DOHH2 (cell line): ENCODE measurements around the gene PLCB3.
A peak's percentile ranks its signal among the peaks of the same experiment; 100 is the strongest.

ENCODE experiments used
- H3F3A ChIP-seq: fragments of 200-600 bp; sonication (generic), shearing (Covaris generic); 2 replicates; pipeline ENCODE4 v1.6.0; 2016; ENCODE audit warnings: antibody characterized with exemption, mild to moderate bottlenecking; ENCODE audit not compliant: control insufficient read depth, insufficient read depth
- H3K27ac ChIP-seq: fragments of 200-600 bp; sonication (generic); 2 replicates; pipeline ENCODE4 v1.5.1; 2014; ENCODE audit warnings: low read depth, mild to moderate bottlenecking, low read length, moderate library complexity
- H3K27me3 ChIP-seq: fragments of 200-600 bp; sonication (generic); 2 replicates; pipeline ENCODE4 v1.6.1; 2014; ENCODE audit warnings: mild to moderate bottlenecking, low read length, mixed read lengths; ENCODE audit not compliant: control insufficient read depth
- H3K36me3 ChIP-seq: fragments of 200-600 bp; sonication (generic); 2 replicates; pipeline ENCODE4 v1.6.1; 2014; ENCODE audit warnings: mild to moderate bottlenecking, low read length, moderate library complexity, mixed read lengths; ENCODE audit not compliant: control insufficient read depth
- H3K4me1 ChIP-seq: fragments of 200-600 bp; sonication (generic); 2 replicates; pipeline ENCODE4 v1.6.1; 2014; ENCODE audit warnings: mild to moderate bottlenecking, low read length, mixed read lengths; ENCODE audit not compliant: control insufficient read depth
- H3K4me2 ChIP-seq: fragments of 200-600 bp; sonication (generic); 2 replicates; pipeline ENCODE4 v1.6.0; 2014; ENCODE audit warnings: mild to moderate bottlenecking, low read length, moderate library complexity
- H3K4me3 ChIP-seq: fragments of 200-600 bp; sonication (generic); 2 replicates; pipeline ENCODE4 v1.5.1; 2014; ENCODE audit warnings: mild to moderate bottlenecking, low read length, mixed read lengths
- H3K79me2 ChIP-seq: fragments of 200-600 bp; sonication (generic); 2 replicates; pipeline ENCODE4 v1.6.1; 2014; ENCODE audit warnings: mild to moderate bottlenecking, low read length, mixed read lengths; ENCODE audit not compliant: control insufficient read depth
- H3K9me2 ChIP-seq: fragments of 200-600 bp; sonication (generic); replicated peaks from 2 replicates; pipeline ENCODE4 v1.6.1; 2014; ENCODE audit warnings: mild to moderate bottlenecking, low read length, mixed read lengths; ENCODE audit not compliant: control insufficient read depth
- H3K9me3 ChIP-seq: fragments of 200-600 bp; sonication (generic); 2 replicates; pipeline ENCODE4 v1.6.1; 2014; ENCODE audit warnings: antibody characterized with exemption, low read length, mixed read lengths; ENCODE audit not compliant: control insufficient read depth, insufficient read depth
- H4K20me1 ChIP-seq: fragments of 200-600 bp; sonication (generic); 2 replicates; pipeline ENCODE4 v1.6.0; 2014; ENCODE audit warnings: low read depth, mild to moderate bottlenecking, antibody characterized with exemption, low read length, moderate library complexity; ENCODE audit not compliant: control insufficient read depth, insufficient read depth
- CTCF ChIP-seq: fragments of 200-600 bp; sonication (generic); IDR thresholded peaks from one replicate; pipeline ENCODE4 v1.5.1; 2014; ENCODE audit warnings: antibody characterized with exemption, mild to moderate bottlenecking, low read depth, low read length; ENCODE audit not compliant: poor library complexity, severe bottlenecking
- EZH2phosphoT487 ChIP-seq: fragments of 200-600 bp; sonication (generic); IDR thresholded peaks from 2 replicates; pipeline ENCODE4 v1.6.1; 2017; ENCODE audit warnings: borderline replicate concordance, mild to moderate bottlenecking, antibody characterized with exemption, low read length, moderate library complexity, mixed read lengths

Gene PLCB3

GRCh38 chr11:64206457-64207255, 44.7 kb upstream of the PLCB3 start, which contains the start of gene FERMT3:
FERMT3 (plus strand) TSS chr11:64206721; CDS start chr11:64207365, 644 bp downstream.
- Histone ChIP-seq H3K79me2 (peaks cover 40% of the 10 kb centered on the region), H3F3A (peaks cover 29% of the 10 kb centered on the region), H3K9me3 (no peaks in the 10 kb centered on the region), H3K36me3 (peaks cover 85% of the 10 kb centered on the region), H3K27ac (peak within 1 kb of the TSS; percentile 95), H3K4me1 (peaks cover 88% of the 10 kb centered on the region), H4K20me1 (no peaks in the 10 kb centered on the region; the same call in 1 of the 2 replicates), H3K27me3 (no peaks in the 10 kb centered on the region), H3K4me2 (peak within 1 kb of the TSS; percentile 77), H3K9me2 (no peaks in the 10 kb centered on the region), H3K4me3 (peak within 1 kb of the TSS; percentile 84)
- TF ChIP-seq EZH2phosphoT487 (no peak), CTCF (no peak)

GRCh38 chr11:64207256-64208085, 43.9 kb upstream of the PLCB3 start:
- Histone ChIP-seq H3K27me3 (no peaks in the 10 kb centered on the region), H3K4me3 (peak overlapping the region; percentile 84), H3K4me1 (peaks cover 96% of the 10 kb centered on the region), H3K36me3 (peaks cover 87% of the 10 kb centered on the region), H3K27ac (peak overlapping the region; percentile 95), H3K4me2 (peak overlapping the region; percentile 77), H3K9me3 (no peaks in the 10 kb centered on the region), H4K20me1 (no peaks in the 10 kb centered on the region; the same call in 1 of the 2 replicates), H3F3A (peaks cover 28% of the 10 kb centered on the region), H3K9me2 (no peaks in the 10 kb centered on the region), H3K79me2 (peaks cover 47% of the 10 kb centered on the region)
- no peak for TF ChIP-seq EZH2phosphoT487
- no peak for TF ChIP-seq CTCF

- peaks cover 84% of the 10 kb centered on the region for H3K36me3 ChIP-seq
- no peaks in the 10 kb centered on the region for H3K9me3 ChIP-seq
- H3K9me2 ChIP-seq, result no peaks in the 10 kb centered on the region
- H3K4me2 ChIP-seq, result peak overlapping the region; percentile 77
- peak overlapping the region; percentile 84 for H3K4me3 ChIP-seq
- no peaks in the 10 kb centered on the region for H3K27me3 ChIP-seq
- peaks cover 97% of the 10 kb centered on the region for H3K4me1 ChIP-seq
- no peak for TF ChIP-seq EZH2phosphoT487
- TF ChIP-seq CTCF, result no peak
- H4K20me1 ChIP-seq, result no peaks in the 10 kb centered on the region; the same call in 1 of the 2 replicates
- peaks cover 47% of the 10 kb centered on the region for H3K79me2 ChIP-seq
- peak overlapping the region; percentile 95 for H3K27ac ChIP-seq
- H3F3A ChIP-seq, result peaks cover 30% of the 10 kb centered on the region
Measured at GRCh38 chr11:64208086-64208795, 43.1 kb upstream of the PLCB3 start.
